ENCODE measurements around the gene LRCH3. TPM values are rescaled to one million over a fixed set of nuclear protein-coding genes. Genes with fewer than 3 reads are reported as not detected.

The LRCH3 gene
- total RNA-seq, 1 experiment from 2014 or later: 75.8 TPM

- H3K27me3 ChIP-seq (ENCODE audit: control insufficient read depth, insufficient read depth, low read length): no peaks in the 10 kb centered on the region
- H3K36me3 ChIP-seq (ENCODE audit: control insufficient read depth, insufficient read depth, low read length): peaks cover 11% of the 10 kb centered on the region; the same call in 1 of the 2 replicates
- no peaks in the 10 kb centered on the region for H3K4me1 ChIP-seq (ENCODE audit: control insufficient read depth, insufficient read depth, low read length)
- no peak overlapping the region for H3K27ac ChIP-seq (ENCODE audit: low read length)
- CTCF ChIA-PET: no interaction called here
- no peak for ATAC-seq
- in situ Hi-C loops (cut with HindIII; ENCODE audit: low pct_unique_long_range_greater_than_20kb, low sequenced_read_pairs) (no loop called here), intact Hi-C loops (cut with micrococcal nuclease; ENCODE audit: unreplicated experiment) (no loop called here)
- TF ChIP-seq TCF7L2 (IDR thresholded peaks at IDR 0.05; ENCODE audit: low read depth, low read length) (no peak), SIN3A (IDR thresholded peaks at IDR 0.05; ENCODE audit: borderline replicate concordance, insufficient read depth, low read depth, low read length) (no peak), POLR2AphosphoS5 (IDR thresholded peaks at IDR 0.05; ENCODE audit: low read depth, low read length) (no peak), CTCF (IDR thresholded peaks at IDR 0.05) (no peak), REST (IDR thresholded peaks at IDR 0.05; ENCODE audit: insufficient read depth in 1 of 2, low read depth in 2 of 2, low read length in 1 of 2) (no peak)
- no peak for DNase-seq (ENCODE audit: low read depth, low spot score)
- no peaks in the 10 kb centered on the region for H3K9me3 ChIP-seq (ENCODE audit: control insufficient read depth, insufficient read depth, low read depth, low read length)
- BruUV-seq (replicated peaks): no TSS peak
- H3K4me3 ChIP-seq (ENCODE audit: low read depth in 2 of 2, low read length in 2 of 2): no peak overlapping the region
- POLR2A ChIA-PET: interaction anchor here (0.6 kb wide), 1 partner anchor 35 kb away, joined by 3 read pairs; no protein-coding TSS in a partner anchor
Measured at GRCh38 chr3:197758512-197758911, 32.5 kb upstream of the LRCH3 start.

- ATAC-seq (no peak), DNase-seq (ENCODE audit: low read depth, low spot score) (no peak)
- intact Hi-C loops (cut with micrococcal nuclease; ENCODE audit: unreplicated experiment) (no loop called here), in situ Hi-C loops (cut with HindIII; ENCODE audit: low pct_unique_long_range_greater_than_20kb, low sequenced_read_pairs) (no loop called here)
- Histone ChIP-seq H3K4me1 (ENCODE audit: control insufficient read depth, insufficient read depth, low read length) (no peaks in the 10 kb centered on the region), H3K27ac (ENCODE audit: low read length) (no peak overlapping the region), H3K4me3 (ENCODE audit: low read depth in 2 of 2, low read length in 2 of 2) (no peak overlapping the region), H3K27me3 (ENCODE audit: control insufficient read depth, insufficient read depth, low read length) (no peaks in the 10 kb centered on the region), H3K36me3 (ENCODE audit: control insufficient read depth, insufficient read depth, low read length) (peaks cover 15% of the 10 kb centered on the region; the same call in 1 of the 2 replicates), H3K9me3 (ENCODE audit: control insufficient read depth, insufficient read depth, low read depth, low read length) (no peaks in the 10 kb centered on the region)
- CTCF ChIA-PET: no interaction called here
- TF ChIP-seq REST (IDR thresholded peaks at IDR 0.05; ENCODE audit: insufficient read depth in 1 of 2, low read depth in 2 of 2, low read length in 1 of 2) (no peak), CTCF (IDR thresholded peaks at IDR 0.05) (no peak), POLR2AphosphoS5 (IDR thresholded peaks at IDR 0.05; ENCODE audit: low read depth, low read length) (no peak), TCF7L2 (IDR thresholded peaks at IDR 0.05; ENCODE audit: low read depth, low read length) (no peak), SIN3A (IDR thresholded peaks at IDR 0.05; ENCODE audit: borderline replicate concordance, insufficient read depth, low read depth, low read length) (no peak)
- POLR2A ChIA-PET: no interaction called here
- no TSS peak for BruUV-seq (replicated peaks)
Measured at GRCh38 chr3:197761784-197762183, 29.3 kb upstream of the LRCH3 start.
